Activated CD4-positive, alpha-beta T cell treated with anti-CD3 and anti-CD28 coated beads for 24 hours (primary cell): ENCODE measurements around the gene OR6C1.
"Not testable (repeated sequence)": the region's sequence is repeated elsewhere in the genome, so short reads cannot be mapped to it uniquely, and the experiment has no call there.

Experiments
- DNase-seq, 2 donors: peaks; one replicate each; pipeline ENCODE4 v3.0.0-alpha.2; 2020; ENCODE audit warnings: low read depth in 2 of 2

Gene OR6C1

DNA sequence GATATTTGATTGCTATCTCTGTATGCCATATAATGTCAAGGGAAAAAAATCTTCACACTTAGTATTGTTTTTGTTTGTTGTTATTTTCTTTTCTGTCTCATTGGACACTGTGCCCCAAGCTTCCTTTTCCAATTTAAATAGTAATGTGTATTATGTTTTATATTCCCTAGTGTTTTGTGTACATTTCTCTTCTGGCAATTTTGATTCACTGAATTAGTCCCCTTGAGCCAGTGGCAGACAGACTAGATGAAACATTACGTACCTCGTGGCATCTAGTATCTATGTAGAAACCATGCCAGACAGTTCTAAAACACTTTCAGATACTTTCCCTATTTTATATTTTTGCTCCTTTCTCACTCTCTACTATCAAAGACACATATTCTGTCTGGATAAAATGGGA lies at the start of gene OR6C1:
TSS of gene OR6C1 (plus strand) at position 301 of the 400 bp plus-strand sequence. CDS start 6,257 bp downstream, outside the sequence.
- no peak for DNase-seq

DNA sequence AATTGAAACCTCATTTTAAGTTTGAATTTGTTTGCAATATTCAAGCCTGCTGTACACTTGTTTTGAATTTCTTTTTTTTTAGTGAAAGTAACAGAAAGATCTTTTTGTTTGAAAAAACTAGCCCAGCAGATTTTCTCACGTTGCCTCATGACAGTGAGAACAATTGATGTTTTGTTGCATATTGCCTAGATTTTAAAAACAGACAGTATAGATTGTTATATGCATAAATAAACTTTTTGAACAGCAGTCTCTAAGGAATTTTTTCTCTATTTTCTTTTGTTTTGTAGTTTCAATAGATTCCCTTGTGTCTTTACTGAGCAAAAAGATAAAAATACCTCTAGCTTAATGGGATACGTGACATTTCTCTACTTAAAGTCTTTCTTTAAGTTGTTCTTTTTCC lies 33.2 kb upstream of the OR6C1 start:
- no peak for DNase-seq

DNA sequence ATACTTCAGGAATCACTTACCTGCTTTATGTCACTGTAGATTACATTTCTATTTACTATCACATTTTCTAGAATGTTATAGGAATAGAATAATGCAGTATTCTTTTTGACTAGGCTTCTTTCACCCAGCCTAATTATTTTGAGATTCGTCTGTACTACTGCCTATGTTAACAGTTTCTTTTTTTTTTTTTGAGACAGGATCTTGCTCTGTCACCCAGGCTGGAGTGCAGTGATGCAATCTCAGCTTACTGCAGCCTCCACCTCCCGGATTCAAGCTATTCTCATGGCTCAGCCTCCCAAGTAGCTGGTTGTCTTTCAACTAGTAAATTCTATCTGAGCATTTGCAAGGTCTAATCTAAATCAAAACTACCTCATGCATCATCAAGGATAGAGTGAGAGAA lies 24.1 kb upstream of the OR6C1 start:
- no peak for DNase-seq

DNA sequence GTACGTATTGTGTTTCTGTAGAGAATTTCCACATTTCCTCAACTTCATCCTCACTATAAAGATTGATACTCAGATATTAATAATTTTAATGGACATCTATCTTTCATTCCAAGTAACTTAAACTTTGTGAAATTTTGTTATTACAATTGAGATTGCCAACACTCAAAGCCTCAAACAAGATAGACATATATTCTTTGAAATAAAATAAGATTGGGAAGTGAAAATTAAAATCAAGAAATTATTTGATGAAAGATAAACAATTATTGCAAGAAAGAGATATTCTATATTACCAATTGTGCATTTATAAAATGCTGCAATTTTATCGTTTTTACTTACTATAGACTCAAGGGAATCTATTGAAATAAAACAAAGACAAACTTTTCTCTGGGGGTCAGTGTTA lies 17.7 kb upstream of the OR6C1 start, which contains the start of gene OR6C6:
TSS of gene OR6C6 (minus strand) at position 101 of the 400 bp plus-strand sequence. CDS start 1,337 bp downstream, outside the sequence.
- DNase-seq: no peak

DNA sequence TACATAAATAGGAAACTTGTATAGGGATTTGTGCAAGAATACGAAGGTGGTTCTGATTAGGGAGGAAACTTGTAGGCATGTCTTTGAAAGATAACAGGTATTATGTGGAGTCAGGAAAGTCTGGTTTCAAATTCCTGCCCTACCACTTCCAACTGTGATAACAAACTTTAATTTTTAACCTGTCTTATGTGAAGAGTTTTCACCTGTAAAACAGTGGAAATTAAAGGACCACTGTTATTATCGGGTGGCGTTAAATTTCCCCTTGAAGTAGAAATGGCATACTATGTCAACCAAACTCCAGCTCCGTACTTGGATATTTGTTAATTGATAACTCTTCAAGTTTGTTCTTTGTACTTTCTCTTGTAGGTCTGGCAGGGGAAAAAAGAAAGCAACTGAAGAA lies 6.1 kb downstream of the OR6C1 start:
- DNase-seq: no peak

DNA sequence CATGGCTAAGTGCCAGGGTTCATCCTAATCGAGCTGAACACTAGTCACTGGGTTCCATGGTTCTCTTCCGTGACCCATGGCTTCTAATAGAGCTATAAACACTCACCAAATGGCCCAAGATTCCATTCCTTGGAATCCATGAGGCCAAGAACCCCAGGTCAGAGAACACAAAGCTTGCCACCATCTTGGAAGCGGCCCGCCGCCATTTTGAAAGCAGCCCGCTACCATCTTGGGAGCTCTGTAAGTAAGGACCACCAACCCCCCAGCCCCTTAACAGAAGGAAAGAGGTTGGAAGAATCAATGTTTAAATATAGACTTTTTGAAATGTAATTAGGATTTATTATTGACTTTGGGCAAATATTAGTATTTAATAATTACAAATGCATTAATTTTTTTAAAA lies 11.7 kb downstream of the OR6C1 start:
- not testable (repeated sequence) for DNase-seq

DNA sequence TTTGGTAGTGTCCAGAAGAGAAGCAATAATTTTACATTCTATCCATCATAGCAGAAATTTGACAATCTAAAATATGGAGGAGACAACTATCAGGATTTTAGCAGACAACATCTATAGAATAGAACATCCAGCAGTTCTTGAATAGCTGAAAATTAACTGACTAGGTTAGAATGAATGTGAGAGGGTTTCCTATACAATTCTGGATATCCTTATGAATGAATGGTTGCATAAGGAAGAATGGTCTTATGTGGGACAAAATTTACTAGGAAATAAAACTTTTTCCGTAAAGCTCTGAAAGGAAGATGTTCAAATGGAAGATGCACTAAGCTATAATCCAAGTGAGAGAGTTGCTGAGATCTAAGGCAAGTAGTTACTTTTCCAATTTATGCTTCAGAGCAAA lies 16.3 kb downstream of the OR6C1 start, which contains the start of gene OR6C3:
TSS of gene OR6C3 (plus strand) at position 301 of the 400 bp plus-strand sequence. CDS start 955 bp downstream, outside the sequence.
- no peak for DNase-seq

DNA sequence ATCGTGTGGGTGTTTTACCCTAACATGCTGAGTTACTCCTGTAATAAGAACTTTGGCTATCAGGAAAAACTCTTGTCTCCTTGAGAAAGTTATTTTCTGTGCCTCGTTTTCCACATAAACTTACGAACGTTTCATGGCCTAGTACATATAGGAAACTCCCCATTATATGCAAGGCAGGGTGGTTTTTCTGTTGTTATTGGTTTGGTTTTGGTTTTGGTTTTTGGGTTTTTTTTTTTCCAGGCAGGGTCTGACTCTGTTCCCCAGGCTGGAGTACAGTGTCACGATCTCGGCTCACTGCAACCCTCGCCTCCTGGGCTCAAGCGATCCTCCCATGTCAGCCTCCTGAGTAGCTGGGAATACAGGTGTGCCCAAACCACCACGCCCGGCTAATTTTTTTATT lies 21.9 kb downstream of the OR6C1 start:
- DNase-seq: no peak

DNA sequence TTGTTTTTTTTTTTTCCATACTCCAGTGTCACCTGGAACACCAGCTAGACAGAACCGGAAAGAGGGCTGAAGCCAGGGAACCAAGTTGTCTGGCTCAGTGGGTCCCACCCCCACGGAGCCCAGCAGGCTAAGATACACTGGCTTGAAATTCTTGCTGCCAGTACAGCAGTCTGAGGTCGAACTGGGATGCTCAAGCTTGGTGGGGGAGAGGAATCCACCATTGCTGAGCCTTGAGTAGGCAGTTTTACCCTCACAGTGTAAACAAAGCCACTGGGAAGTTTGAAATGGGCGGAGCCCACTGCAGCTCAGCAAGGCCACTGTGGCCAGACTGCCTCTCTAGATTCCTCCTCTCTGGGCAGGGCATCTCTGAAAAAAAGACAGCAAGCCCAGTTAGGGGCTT lies 41.2 kb downstream of the OR6C1 start:
- DNase-seq: not testable (repeated sequence)

DNA sequence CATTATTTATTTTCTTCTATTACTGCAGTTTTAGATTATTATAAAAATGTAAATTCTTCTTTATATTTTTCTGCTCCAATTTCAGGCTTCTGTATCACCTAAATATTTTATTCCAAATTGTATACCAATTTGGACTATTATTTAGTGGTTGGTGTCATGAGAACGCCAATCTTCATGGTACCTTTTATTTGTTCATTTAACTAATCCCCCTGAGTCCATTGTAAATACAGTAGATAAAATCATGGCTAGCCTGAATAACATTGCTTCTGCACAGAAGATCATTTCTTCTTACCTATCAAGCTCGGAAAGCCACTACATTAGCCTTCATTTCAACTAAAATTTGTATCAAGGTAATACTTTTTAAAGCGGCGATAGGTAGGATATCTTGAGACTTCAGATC lies 48.5 kb downstream of the OR6C1 start, which contains the start of gene OR6C75:
TSS of gene OR6C75 (plus strand) at position 301 of the 400 bp plus-strand sequence. CDS start 2,136 bp downstream, outside the sequence.
- DNase-seq: no peak

DNA sequence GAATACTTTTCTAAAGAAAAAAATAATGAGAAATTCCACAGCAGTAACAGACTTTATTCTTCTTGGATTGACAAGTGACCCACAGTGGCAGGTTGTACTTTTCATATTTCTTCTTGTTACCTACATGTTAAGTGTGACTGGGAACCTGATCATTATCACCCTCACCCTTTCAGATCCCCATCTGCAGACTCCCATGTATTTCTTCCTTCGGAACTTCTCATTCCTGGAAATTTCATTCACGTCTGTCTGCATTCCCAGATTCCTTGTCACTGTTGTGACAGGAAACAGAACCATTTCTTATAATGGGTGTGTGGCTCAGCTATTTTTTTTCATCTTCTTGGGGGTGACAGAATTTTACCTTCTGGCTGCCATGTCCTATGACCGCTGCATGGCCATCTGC lies 50.9 kb downstream of the OR6C1 start:
- no peak for DNase-seq
